Mesenchymal stem cell (in vitro differentiated cells and primary cell): ENCODE results near the gene OR52A1.

Experiments
- DNase-seq: peaks from one replicate; pipeline ENCODE4 v3.0.0-alpha.2; 2013
- H2AFZ ChIP-seq: one replicate; pipeline ENCODE4 v1.6.1; 2013; ENCODE audit warnings: low read depth, mild to moderate bottlenecking, control low read depth, inconsistent platforms, low read length, moderate library complexity
- H2AK5ac ChIP-seq: 2 replicates; pipeline ENCODE4 v1.6.1; 2013; ENCODE audit warnings: low read length, moderate library complexity, mild to moderate bottlenecking, inconsistent platforms; ENCODE audit not compliant: severe bottlenecking
- H2BK120ac ChIP-seq: one replicate; pipeline ENCODE4 v1.6.1; 2013; ENCODE audit warnings: low read depth, mild to moderate bottlenecking, inconsistent platforms, low read length, moderate library complexity
- H2BK12ac ChIP-seq, 2 experiments: one replicate each; pipeline ENCODE4 v1.6.1; 2013; ENCODE audit warnings: inconsistent platforms in 2 of 2, low read length in 2 of 2, mild to moderate bottlenecking in 2 of 2, moderate library complexity in 2 of 2, control low read depth in 1 of 2
- H2BK15ac ChIP-seq: one replicate; pipeline ENCODE4 v1.6.1; 2013; ENCODE audit warnings: mild to moderate bottlenecking, low read depth, inconsistent platforms; ENCODE audit not compliant: poor library complexity, severe bottlenecking
- H2BK5ac ChIP-seq: 2 replicates; pipeline ENCODE4 v1.6.1; 2013; ENCODE audit warnings: low read depth, mild to moderate bottlenecking, low read length, control low read depth, inconsistent platforms; ENCODE audit not compliant: poor library complexity, severe bottlenecking
- H3K14ac ChIP-seq, 2 experiments: one replicate each; pipeline ENCODE4 v1.6.1; 2013; ENCODE audit warnings: inconsistent platforms in 2 of 2, low read length in 2 of 2, control low read depth in 1 of 2, mild to moderate bottlenecking in 1 of 2, moderate library complexity in 1 of 2
- H3K18ac ChIP-seq, 2 experiments: one replicate each; pipeline ENCODE4 v1.6.1; 2013; ENCODE audit warnings: inconsistent platforms in 2 of 2, low read length in 2 of 2, control low read depth in 1 of 2, low read depth in 1 of 2, mild to moderate bottlenecking in 1 of 2
- H3K23ac ChIP-seq, 2 experiments: one replicate each; pipeline ENCODE4 v1.6.1; 2013; ENCODE audit warnings: inconsistent platforms in 2 of 2, low read length in 2 of 2, mild to moderate bottlenecking in 2 of 2, moderate library complexity in 2 of 2, control low read depth in 1 of 2
- H3K27ac ChIP-seq: 2 replicates; pipeline ENCODE4 v1.5.1; 2013; ENCODE audit warnings: mild to moderate bottlenecking, moderate library complexity, low read length, control low read depth, inconsistent platforms; ENCODE audit not compliant: poor library complexity, severe bottlenecking
- H3K27me3 ChIP-seq, 2 experiments: 2 replicates each; pipeline versions ENCODE4 v1.6.1 to v1.7.0; 2013; ENCODE audit warnings: low read length in 2 of 2, mild to moderate bottlenecking in 2 of 2, moderate library complexity in 2 of 2, control low read depth in 1 of 2, inconsistent platforms in 1 of 2; ENCODE audit not compliant: control insufficient read depth in 1 of 2, insufficient read depth in 1 of 2
- H3K36me3 ChIP-seq, 2 experiments: 2 replicates each; pipeline versions ENCODE4 v1.6.1 to v1.7.0; 2013; ENCODE audit warnings: low read length in 2 of 2, control low read depth in 1 of 2, inconsistent platforms in 1 of 2, low read depth in 1 of 2, mild to moderate bottlenecking in 1 of 2; ENCODE audit not compliant: insufficient read depth in 2 of 2, control insufficient read depth in 1 of 2
- H3K4ac ChIP-seq, 2 experiments: one replicate each; pipeline ENCODE4 v1.6.1; 2013; ENCODE audit warnings: inconsistent platforms in 2 of 2, low read length in 2 of 2, mild to moderate bottlenecking in 2 of 2, moderate library complexity in 2 of 2, control low read depth in 1 of 2, low read depth in 1 of 2
- H3K4me1 ChIP-seq: 2 replicates; pipeline ENCODE4 v1.6.1; 2013; ENCODE audit warnings: low read depth, low read length, control low read depth; ENCODE audit not compliant: control insufficient read depth, insufficient read depth
- H3K4me2 ChIP-seq: 2 replicates; pipeline ENCODE4 v1.6.1; 2013; ENCODE audit warnings: low read length, mild to moderate bottlenecking, inconsistent platforms; ENCODE audit not compliant: poor library complexity, severe bottlenecking
- H3K4me3 ChIP-seq, 2 experiments: 2 replicates each; pipeline versions ENCODE4 v1.5.1 to v1.7.0; 2013; ENCODE audit warnings: low read length in 2 of 2, mild to moderate bottlenecking in 2 of 2, control low read depth in 1 of 2, low read depth in 1 of 2; ENCODE audit not compliant: insufficient read depth in 1 of 2
- H3K79me1 ChIP-seq: replicated peaks from 2 replicates; pipeline ENCODE4 v1.6.1; 2013; ENCODE audit warnings: mild to moderate bottlenecking, control low read depth, low read length, inconsistent platforms; ENCODE audit not compliant: poor library complexity, severe bottlenecking
- H3K9ac ChIP-seq: 2 replicates; pipeline ENCODE4 v1.7.0; 2013; ENCODE audit warnings: mild to moderate bottlenecking, low read length, moderate library complexity
- H3K9me3 ChIP-seq: 2 replicates; pipeline ENCODE4 v1.7.0; 2013; ENCODE audit warnings: mild to moderate bottlenecking, low read length; ENCODE audit not compliant: control insufficient read depth
- H4K8ac ChIP-seq: one replicate; pipeline ENCODE4 v1.6.1; 2013; ENCODE audit warnings: inconsistent platforms, mild to moderate bottlenecking, low read length, moderate library complexity
- H4K91ac ChIP-seq: one replicate; pipeline ENCODE4 v1.6.1; 2013; ENCODE audit warnings: mild to moderate bottlenecking, low read length, inconsistent platforms
- WGBS: methylation state at CpG from one replicate; pipeline ENCODE4 v1.1.7; 2013; ENCODE audit warnings: mixed read lengths; 5-methylcytosine and 5-hydroxymethylcytosine counted together

OR52A1 gene

DNA sequence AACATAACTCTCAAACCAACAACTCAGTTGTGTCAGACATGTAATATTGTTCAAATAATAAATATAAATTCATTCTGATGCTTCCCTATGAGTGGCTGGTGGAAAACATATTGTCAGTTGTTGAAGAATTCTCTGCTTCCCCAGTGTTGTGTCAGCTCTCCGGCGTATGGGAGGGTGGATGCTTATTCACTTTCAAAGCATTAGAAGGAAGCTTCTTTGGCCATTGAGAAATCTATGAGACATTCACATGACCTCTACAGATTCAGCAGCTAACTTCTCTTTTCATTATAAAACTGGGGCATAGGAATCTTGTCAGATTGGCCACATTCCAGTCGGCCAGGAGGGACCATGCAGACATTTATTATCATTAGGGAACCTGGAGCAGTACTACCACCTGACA is 43.0 kb upstream of the OR52A1 start:
- Histone ChIP-seq H3K14ac (no peak overlapping the region), H2AK5ac (no peak overlapping the region), H2BK15ac (no peak overlapping the region), H3K23ac (no peak overlapping the region), H3K4me1 (no peaks in the 10 kb centered on the region), H4K91ac (no peak overlapping the region), H3K79me1 (no peaks in the 10 kb centered on the region), H2AFZ (no peak overlapping the region), H3K4me2 (no peak overlapping the region), H3K27ac (no peak overlapping the region), H4K8ac (no peak overlapping the region), H2BK120ac (no peak overlapping the region), H3K9ac (no peak overlapping the region), H3K36me3 (no peaks in the 10 kb centered on the region), H3K4ac (no peak overlapping the region), H3K4me3 (no peak overlapping the region), H2BK5ac (no peak overlapping the region), H3K9me3 (no peaks in the 10 kb centered on the region), H3K27me3 (no peaks in the 10 kb centered on the region), H3K18ac (no peak overlapping the region), H2BK12ac (no peak overlapping the region)
- DNase-seq: no peak
- 77% methylated on average over 3 of the region's 3 CpGs for WGBS

DNA sequence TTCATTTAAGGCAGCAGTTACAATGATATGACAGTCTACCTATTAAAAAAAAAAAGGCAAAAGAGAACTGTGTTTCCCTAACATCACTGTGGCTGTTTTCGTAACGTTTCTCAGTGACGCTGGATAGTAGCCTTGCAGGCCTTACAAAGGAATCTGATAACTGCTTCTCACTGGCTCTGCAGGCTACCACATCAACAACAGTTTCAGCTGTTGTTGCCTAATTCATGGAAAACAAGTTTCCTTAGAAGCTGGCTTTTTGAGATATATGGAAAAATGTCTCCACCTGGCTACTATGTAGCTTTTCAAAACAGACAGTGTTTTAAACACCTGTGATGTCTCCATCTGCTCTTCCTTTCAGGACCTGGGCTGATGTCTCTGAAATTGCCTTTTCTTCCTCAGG is 42.2 kb upstream of the OR52A1 start:
- no peak overlapping the region for H3K14ac ChIP-seq
- no peak overlapping the region for H2BK15ac ChIP-seq
- no peak overlapping the region for H2AFZ ChIP-seq
- H2BK5ac ChIP-seq: no peak overlapping the region
- H4K8ac ChIP-seq: no peak overlapping the region
- H3K23ac ChIP-seq: no peak overlapping the region
- H3K4me2 ChIP-seq: no peak overlapping the region
- no peak overlapping the region for H2BK12ac ChIP-seq
- H3K4me3 ChIP-seq: no peak overlapping the region
- H3K9me3 ChIP-seq: no peaks in the 10 kb centered on the region
- H3K18ac ChIP-seq: no peak overlapping the region
- H2BK120ac ChIP-seq: no peak overlapping the region
- no peaks in the 10 kb centered on the region for H3K27me3 ChIP-seq
- H3K9ac ChIP-seq: no peak overlapping the region
- WGBS: 74% methylated on average over 3 of the region's 3 CpGs
- H3K27ac ChIP-seq: no peak overlapping the region
- H2AK5ac ChIP-seq: no peak overlapping the region
- H3K4me1 ChIP-seq: no peaks in the 10 kb centered on the region
- no peak overlapping the region for H3K4ac ChIP-seq
- no peaks in the 10 kb centered on the region for H3K79me1 ChIP-seq
- DNase-seq: no peak
- no peaks in the 10 kb centered on the region for H3K36me3 ChIP-seq
- no peak overlapping the region for H4K91ac ChIP-seq

DNA sequence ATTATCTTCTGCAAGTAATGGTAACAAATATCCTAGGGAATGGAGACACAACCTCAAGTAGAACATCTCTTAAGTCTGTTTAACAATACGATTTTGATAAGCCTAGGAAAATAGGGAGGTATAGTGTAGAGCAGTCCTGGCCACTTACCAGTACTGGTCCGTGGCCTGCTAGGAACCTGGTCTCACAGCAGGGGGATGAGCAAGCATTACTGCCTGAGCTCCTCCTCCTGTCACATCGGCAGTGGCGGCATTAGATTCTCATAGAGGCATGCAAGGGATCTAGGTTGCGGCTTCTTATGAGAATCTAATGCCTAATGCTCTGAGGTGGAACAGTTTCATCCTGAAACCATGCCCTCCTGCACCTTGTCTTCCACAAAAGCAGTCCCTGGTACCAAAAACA is 41.5 kb upstream of the OR52A1 start:
- no peak overlapping the region for H3K9ac ChIP-seq
- H3K27me3 ChIP-seq: no peaks in the 10 kb centered on the region
- no peak overlapping the region for H3K23ac ChIP-seq
- no peak overlapping the region for H3K14ac ChIP-seq
- no peaks in the 10 kb centered on the region for H3K9me3 ChIP-seq
- H2BK12ac ChIP-seq: no peak overlapping the region
- H2AK5ac ChIP-seq: no peak overlapping the region
- no peak overlapping the region for H4K91ac ChIP-seq
- H3K4me1 ChIP-seq: no peaks in the 10 kb centered on the region
- H2BK15ac ChIP-seq: no peak overlapping the region
- no peak overlapping the region for H3K27ac ChIP-seq
- no peak overlapping the region for H3K4me3 ChIP-seq
- H3K4me2 ChIP-seq: no peak overlapping the region
- 74% methylated on average over 5 of the region's 5 CpGs for WGBS
- no peak overlapping the region for H3K4ac ChIP-seq
- no peak overlapping the region for H2BK5ac ChIP-seq
- no peak overlapping the region for H2BK120ac ChIP-seq
- DNase-seq: no peak
- no peak overlapping the region for H3K18ac ChIP-seq
- no peak overlapping the region for H2AFZ ChIP-seq
- no peaks in the 10 kb centered on the region for H3K36me3 ChIP-seq
- H4K8ac ChIP-seq: no peak overlapping the region
- H3K79me1 ChIP-seq: no peaks in the 10 kb centered on the region

DNA sequence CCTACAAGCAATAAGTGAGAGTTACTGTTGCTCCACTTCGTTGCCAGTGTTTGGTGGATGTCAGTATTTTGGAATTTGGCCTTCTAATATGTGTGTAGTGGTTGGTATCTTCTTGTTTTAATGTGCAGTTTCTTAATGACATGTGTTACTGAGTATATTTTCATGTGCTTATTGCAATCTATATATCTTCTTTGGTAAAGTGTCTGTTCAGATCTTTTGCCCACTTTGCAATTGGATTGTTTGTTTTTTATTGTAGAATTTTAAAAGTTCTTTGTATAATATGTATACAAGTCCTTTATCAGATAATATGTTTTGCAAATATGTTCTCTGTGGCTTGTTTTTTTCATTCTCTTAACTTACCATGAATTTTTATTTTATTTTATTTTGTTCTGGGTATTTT is 38.2 kb upstream of the OR52A1 start:
- no peak for DNase-seq
- 0% methylated on average over 1 of the region's 1 CpG for WGBS
- no peak overlapping the region for H3K4me3 ChIP-seq
- no peak overlapping the region for H3K23ac ChIP-seq
- H2BK15ac ChIP-seq: no peak overlapping the region
- H3K18ac ChIP-seq: no peak overlapping the region
- H2BK5ac ChIP-seq: no peak overlapping the region
- no peaks in the 10 kb centered on the region for H3K79me1 ChIP-seq
- no peaks in the 10 kb centered on the region for H3K9me3 ChIP-seq
- H4K91ac ChIP-seq: no peak overlapping the region
- H3K27ac ChIP-seq: no peak overlapping the region
- no peak overlapping the region for H3K9ac ChIP-seq
- no peak overlapping the region for H2BK12ac ChIP-seq
- no peak overlapping the region for H3K4ac ChIP-seq
- no peak overlapping the region for H2AK5ac ChIP-seq
- H3K36me3 ChIP-seq: no peaks in the 10 kb centered on the region
- no peak overlapping the region for H3K4me2 ChIP-seq
- H3K27me3 ChIP-seq: no peaks in the 10 kb centered on the region
- H4K8ac ChIP-seq: no peak overlapping the region
- H3K4me1 ChIP-seq: no peaks in the 10 kb centered on the region
- no peak overlapping the region for H2AFZ ChIP-seq
- H2BK120ac ChIP-seq: no peak overlapping the region
- no peak overlapping the region for H3K14ac ChIP-seq
